Smooth muscle cell (in vitro differentiated cells): Measurements from ENCODE around the gene CTH. TPM values are rescaled to one million over a fixed set of nuclear protein-coding genes. Genes with fewer than 3 reads are reported as not detected.
"Not testable (repeated sequence)": the region's sequence is repeated elsewhere in the genome, so short reads cannot be mapped to it uniquely, and the experiment has no call there.

Experiments
- DNase-seq: peaks from one replicate; lab custom pipeline; 2025; ENCODE audit not compliant: unreplicated experiment; lab: John Stamatoyannopoulos, UW
- H2AFZ ChIP-seq: fragments of 200-600 bp; sonication (generic); 2 replicates; pipeline ENCODE4 v1.6.0; 2016; ENCODE audit warnings: antibody characterized with exemption, low read depth, mild to moderate bottlenecking
- H3F3A ChIP-seq: fragments of 200-600 bp; sonication (generic); 2 replicates; pipeline ENCODE4 v1.6.0; 2017; ENCODE audit warnings: antibody characterized with exemption, low read depth
- H3K27ac ChIP-seq: fragments of 200-600 bp; sonication (generic); 2 replicates; pipeline ENCODE4 v1.5.1; 2016; ENCODE audit warnings: low read depth, mild to moderate bottlenecking
- H3K27me3 ChIP-seq: fragments of 200-600 bp; sonication (generic); 2 replicates; pipeline ENCODE4 v1.6.1; 2016; ENCODE audit warnings: low read depth, mild to moderate bottlenecking
- H3K36me3 ChIP-seq: fragments of 200-600 bp; sonication (generic); 2 replicates; pipeline ENCODE4 v1.5.1; 2016; ENCODE audit warnings: low read depth
- H3K4me1 ChIP-seq: fragments of 200-600 bp; sonication (generic); 2 replicates; pipeline ENCODE4 v1.5.1; 2016; ENCODE audit warnings: low read depth
- H3K4me2 ChIP-seq: fragments of 200-600 bp; sonication (generic); 2 replicates; pipeline ENCODE4 v1.6.0; 2016; ENCODE audit warnings: mild to moderate bottlenecking
- H3K4me3 ChIP-seq: fragments of 200-600 bp; sonication (generic); 2 replicates; pipeline ENCODE4 v1.5.1; 2016; ENCODE audit warnings: mild to moderate bottlenecking
- H3K79me2 ChIP-seq: fragments of 200-600 bp; sonication (generic); 2 replicates; pipeline ENCODE4 v1.6.0; 2016; ENCODE audit warnings: low read depth, mild to moderate bottlenecking
- H3K9ac ChIP-seq: fragments of 200-600 bp; sonication (generic); 2 replicates; pipeline ENCODE4 v1.6.0; 2016; ENCODE audit warnings: low read depth
- H3K9me3 ChIP-seq: fragments of 200-600 bp; sonication (generic); replicated peaks from 2 replicates; pipeline ENCODE4 v1.5.1; 2016; ENCODE audit warnings: low read depth
- H4K20me1 ChIP-seq: fragments of 200-600 bp; sonication (generic); 2 replicates; pipeline ENCODE4 v1.6.0; 2016; ENCODE audit warnings: low read depth
- CTCF ChIP-seq: fragments of 200-600 bp; sonication (generic); IDR thresholded peaks from 2 replicates; pipeline ENCODE4 v1.5.1; 2017; ENCODE audit warnings: borderline replicate concordance, mild to moderate bottlenecking, antibody characterized with exemption; ENCODE audit not compliant: insufficient read depth, poor library complexity, severe bottlenecking
- WGBS: methylation state at CpG from one replicate; pipeline ENCODE4 v1.1.7; 2016; ENCODE audit warnings: low lambda C conversion rate; 5-methylcytosine and 5-hydroxymethylcytosine counted together
- polyA plus RNA-seq: library from polyadenylated mRNA; unstranded; fragments of >200 nt; fragmentation: Nextera tagmentation; extraction: Ambion mirVana; gene quantifications from 2 replicates; pipeline ENCODE4 v1.2.1, GENCODE V29; 2016
- total RNA-seq: library from RNA; depleted of rRNA; stranded (reverse); fragments of >200 nt; gene quantifications from 2 replicates; pipeline ENCODE4 v1.2.3, GENCODE V29; 2014

CTH gene
- total and polyA plus RNA-seq, 2 experiments from 2014 or later, result 6.5 to 11.9 TPM

- no peak overlapping the region for H3K27ac ChIP-seq
- TF ChIP-seq CTCF, result no peak
- no peaks in the 10 kb centered on the region for H3K27me3 ChIP-seq
- H3F3A ChIP-seq, result no peaks in the 10 kb centered on the region
- no peaks in the 10 kb centered on the region for H3K9me3 ChIP-seq
- no peaks in the 10 kb centered on the region for H3K36me3 ChIP-seq
- no peak overlapping the region for H2AFZ ChIP-seq
- H3K9ac ChIP-seq, result no peak overlapping the region
- no peak for DNase-seq
- H4K20me1 ChIP-seq, result no peaks in the 10 kb centered on the region
- H3K4me2 ChIP-seq, result no peak overlapping the region
- no peaks in the 10 kb centered on the region for H3K4me1 ChIP-seq
- H3K79me2 ChIP-seq, result no peaks in the 10 kb centered on the region
- no peak overlapping the region for H3K4me3 ChIP-seq
Observed at GRCh38 chr1:70465911-70466310, 54.8 kb downstream of the CTH start.

DNA sequence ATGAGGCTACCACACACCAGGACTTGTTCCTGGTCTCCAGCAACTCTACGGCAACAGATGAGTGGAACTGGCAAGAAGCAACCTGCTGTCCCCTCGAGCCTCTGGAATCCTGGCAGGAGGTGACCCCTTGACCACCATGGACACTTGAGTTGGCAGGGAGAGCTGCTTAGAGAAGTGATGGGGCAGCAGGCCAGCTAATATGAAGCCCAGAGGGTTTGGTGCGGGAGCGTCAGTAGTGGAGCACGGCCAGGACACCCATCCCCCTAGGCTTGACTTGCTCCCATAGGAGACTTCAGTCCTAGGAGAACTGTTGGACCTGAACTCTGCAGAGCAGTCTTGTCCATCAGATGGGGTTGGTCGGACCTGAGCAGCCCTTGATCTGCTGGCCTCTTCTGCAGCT is 56.5 kb downstream of the CTH start:
- no peak overlapping the region for H2AFZ ChIP-seq
- DNase-seq, result no peak
- H3K4me3 ChIP-seq, result no peak overlapping the region
- no peak for TF ChIP-seq CTCF
- no peak overlapping the region for H3K27ac ChIP-seq
- no peak overlapping the region for H3K9ac ChIP-seq
- no peaks in the 10 kb centered on the region for H3K36me3 ChIP-seq
- WGBS, result 83% methylated on average over 6 of the region's 6 CpGs
- H3K9me3 ChIP-seq, result no peaks in the 10 kb centered on the region
- H3K27me3 ChIP-seq, result no peaks in the 10 kb centered on the region
- no peaks in the 10 kb centered on the region for H3F3A ChIP-seq
- no peak overlapping the region for H3K4me2 ChIP-seq
- H3K4me1 ChIP-seq, result no peaks in the 10 kb centered on the region
- no peaks in the 10 kb centered on the region for H3K79me2 ChIP-seq
- H4K20me1 ChIP-seq, result no peaks in the 10 kb centered on the region

DNA sequence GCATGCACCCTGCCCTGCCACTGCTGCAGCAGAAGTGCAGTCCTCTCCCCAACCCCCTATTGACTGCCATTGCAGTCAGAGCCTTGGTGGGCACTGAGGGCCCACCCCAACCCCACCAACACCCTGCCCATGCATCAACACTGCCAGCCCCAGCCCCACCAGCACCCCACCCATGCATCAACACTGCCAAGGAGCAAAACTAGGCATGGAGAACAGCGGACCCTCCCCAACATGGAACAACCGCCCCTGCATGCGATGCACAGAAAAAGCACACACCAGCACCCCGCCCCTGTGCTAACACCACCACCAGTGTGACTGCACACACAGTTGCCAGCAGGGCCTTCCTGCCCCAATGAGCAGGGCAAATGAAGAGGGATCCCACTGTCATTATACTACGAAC is 57.1 kb downstream of the CTH start:
- no peak overlapping the region for H3K27ac ChIP-seq
- H3K9ac ChIP-seq, result no peak overlapping the region
- no peaks in the 10 kb centered on the region for H3K4me1 ChIP-seq
- no peak for DNase-seq
- 88% methylated on average over 5 of the region's 5 CpGs for WGBS
- no peak for TF ChIP-seq CTCF
- no peaks in the 10 kb centered on the region for H3F3A ChIP-seq
- no peaks in the 10 kb centered on the region for H3K27me3 ChIP-seq
- H3K79me2 ChIP-seq, result no peaks in the 10 kb centered on the region
- H4K20me1 ChIP-seq, result no peaks in the 10 kb centered on the region
- no peaks in the 10 kb centered on the region for H3K36me3 ChIP-seq
- no peaks in the 10 kb centered on the region for H3K9me3 ChIP-seq
- H3K4me3 ChIP-seq, result no peak overlapping the region
- H2AFZ ChIP-seq, result no peak overlapping the region
- H3K4me2 ChIP-seq, result no peak overlapping the region

GRCh38 chr1:70469184-70469583 is 58.1 kb downstream of the CTH start:
- H3K36me3 ChIP-seq, result not testable (repeated sequence)

More at GRCh38 chr1:70469184-70469583, 58.1 kb downstream of the CTH start:
- not testable (repeated sequence) for H4K20me1 ChIP-seq, H3K27me3 ChIP-seq, H3K4me1 ChIP-seq, H2AFZ ChIP-seq, H3K27ac ChIP-seq, H3K4me2 ChIP-seq, H3K4me3 ChIP-seq, H3K9ac ChIP-seq, H3F3A ChIP-seq, H3K79me2 ChIP-seq, H3K9me3 ChIP-seq, DNase-seq
- WGBS, result 93% methylated on average over 2 of the region's 2 CpGs
